GM12878 (cell line): ENCODE results near the gene PABPC1L. TPM values are rescaled to one million over a fixed set of nuclear protein-coding genes. Genes with fewer than 3 reads are reported as not detected.

Experiments used
- CEBPB ChIP-seq, 2 experiments: fragments of 150-350 bp in 1 of 2; IDR thresholded peaks; 2 replicates each; pipeline ENCODE4 v1.6.1; 2012 to 2014; ENCODE audit warnings: low read depth in 2 of 2, low read length in 2 of 2, borderline replicate concordance in 1 of 2, inconsistent platforms in 1 of 2
- EP300 ChIP-seq, 2 experiments: fragments of 150-350 bp in 1 of 2; IDR thresholded peaks; 2 replicates each; pipeline ENCODE4 v1.6.1; 2011 to 2012; ENCODE audit warnings: low read depth in 2 of 2, low read length in 2 of 2, borderline replicate concordance in 1 of 2, improper control_type of control experiment in 1 of 2, inconsistent platforms in 1 of 2; ENCODE audit not compliant: control insufficient read depth in 1 of 2
- ESRRA ChIP-seq: IDR thresholded peaks from 2 replicates; pipeline ENCODE4 v1.6.1; 2012; ENCODE audit warnings: mild to moderate bottlenecking, low read length, improper control_type of control experiment
- IRF4 ChIP-seq: IDR thresholded peaks from 2 replicates; pipeline ENCODE4 v1.6.1; 2011; ENCODE audit warnings: low read depth, low read length
- JUNB ChIP-seq: IDR thresholded peaks from 2 replicates; pipeline ENCODE4 v1.6.1; 2016; ENCODE audit warnings: antibody characterized with exemption, mild to moderate bottlenecking
- MXI1 ChIP-seq: fragments of 150-350 bp; IDR thresholded peaks from 2 replicates; pipeline ENCODE4 v1.6.1; 2011; ENCODE audit warnings: low read depth, mild to moderate bottlenecking, inconsistent platforms, low read length, improper control_type of control experiment
- MYB ChIP-seq: fragments of 150-350 bp; IDR thresholded peaks from 2 replicates; pipeline ENCODE4 v1.6.1; 2014; ENCODE audit warnings: mild to moderate bottlenecking, low read depth, low read length, borderline replicate concordance
- NBN ChIP-seq: fragments of 450-650 bp; IDR thresholded peaks from 2 replicates; pipeline ENCODE4 v1.6.1; 2016
- NFYB ChIP-seq: IDR thresholded peaks from 2 replicates; pipeline ENCODE4 v1.6.1; 2011; ENCODE audit warnings: low read depth, mild to moderate bottlenecking, low read length, improper control_type of control experiment, moderate library complexity; ENCODE audit not compliant: insufficient read depth
- PAX5 ChIP-seq: IDR thresholded peaks from 2 replicates; pipeline ENCODE4 v1.6.1; 2011; ENCODE audit warnings: low read depth, low read length, borderline replicate concordance
- POU2F2 ChIP-seq: IDR thresholded peaks from 3 replicates; pipeline ENCODE4 v1.6.1; 2011; ENCODE audit warnings: low read depth, mild to moderate bottlenecking, low read length, borderline replicate concordance
- RUNX3 ChIP-seq: IDR thresholded peaks from 2 replicates; pipeline ENCODE4 v1.6.1; 2012; ENCODE audit warnings: low read length, inconsistent platforms
- TARDBP ChIP-seq: IDR thresholded peaks from 2 replicates; pipeline ENCODE4 v1.6.1; 2016; ENCODE audit warnings: borderline replicate concordance
- YBX1 ChIP-seq: fragments of 450-650 bp; IDR thresholded peaks from 2 replicates; pipeline ENCODE4 v1.6.1; 2016; ENCODE audit warnings: antibody characterized with exemption
- ZNF207 ChIP-seq: fragments of 450-650 bp; IDR thresholded peaks from 2 replicates; pipeline ENCODE4 v1.6.1; 2014; ENCODE audit warnings: antibody characterized with exemption, mild to moderate bottlenecking, borderline replicate concordance
- ZNF217 ChIP-seq: fragments of 450-650 bp; IDR thresholded peaks from 2 replicates; pipeline ENCODE4 v1.6.1; 2017; ENCODE audit warnings: antibody characterized with exemption, mild to moderate bottlenecking
- ZNF384 ChIP-seq: IDR thresholded peaks from 2 replicates; pipeline ENCODE4 v1.6.1; 2012; ENCODE audit warnings: low read depth, mild to moderate bottlenecking, low read length, improper control_type of control experiment, borderline replicate concordance
- polyA plus RNA-seq, 11 experiments: library from polyadenylated mRNA; depleted of rRNA in 4 of 11; unstranded in 6 of 11; stranded (reverse) in 5 of 11; fragments of >200 nt; fragmentation: Nextera tagmentation in 4 of 11; fragmentation: Illumina TruSeq in 1 of 11; extraction: Ambion mirVana in 4 of 11; extraction: Trizol in 1 of 11; gene quantifications; 1 replicate in 1 of 11; 2 replicates in 10 of 11; pipeline versions ENCODE4 v1.2.1 to v1.2.3, GENCODE V29; 2011 to 2016; ENCODE audit warnings: inconsistent platforms in 2 of 11, missing spikeins in 2 of 11, low read depth in 1 of 11
- total RNA-seq, 4 experiments: library from RNA; depleted of rRNA in 3 of 4; stranded (reverse); fragments of >200 nt in 3 of 4; fragmentation: Illumina TruSeq in 1 of 4; extraction: Trizol in 1 of 4; gene quantifications; 2 replicates each; pipeline versions ENCODE4 v1.2.1 to v1.2.3, GENCODE V29; 2013 to 2021
- TF ChIP-seq, protein P1 (sequence below): fragments of 450-650 bp; formaldehyde crosslinking; IDR thresholded peaks from 2 replicates; pipeline ENCODE4 v1.5.0; 2022; ENCODE audit warnings: mild to moderate bottlenecking, missing genetic modification characterization
- TF ChIP-seq, protein P2 (sequence below): fragments of 450-650 bp; conservative IDR thresholded peaks from 2 replicates; pipeline ENCODE4 v1.6.1; 2017; ENCODE audit warnings: mild to moderate bottlenecking, moderate library complexity
- TF ChIP-seq, protein P3 (sequence below): IDR thresholded peaks from 2 replicates; pipeline ENCODE4 v1.6.1; 2011; ENCODE audit warnings: low read depth, low read length, improper control_type of control experiment, borderline replicate concordance
- TF ChIP-seq, protein P4 (sequence below): fragments of 150-350 bp; IDR thresholded peaks from 2 replicates; pipeline ENCODE4 v1.6.1; 2016; ENCODE audit warnings: low read depth, low read length

PABPC1L gene
- total and polyA plus RNA-seq, 10 of the 15 experiments (the other 5 are each of a cell fraction or from before 2014, with no cell fraction given), result 6.1 to 66.8 (median 11.9) TPM

DNA sequence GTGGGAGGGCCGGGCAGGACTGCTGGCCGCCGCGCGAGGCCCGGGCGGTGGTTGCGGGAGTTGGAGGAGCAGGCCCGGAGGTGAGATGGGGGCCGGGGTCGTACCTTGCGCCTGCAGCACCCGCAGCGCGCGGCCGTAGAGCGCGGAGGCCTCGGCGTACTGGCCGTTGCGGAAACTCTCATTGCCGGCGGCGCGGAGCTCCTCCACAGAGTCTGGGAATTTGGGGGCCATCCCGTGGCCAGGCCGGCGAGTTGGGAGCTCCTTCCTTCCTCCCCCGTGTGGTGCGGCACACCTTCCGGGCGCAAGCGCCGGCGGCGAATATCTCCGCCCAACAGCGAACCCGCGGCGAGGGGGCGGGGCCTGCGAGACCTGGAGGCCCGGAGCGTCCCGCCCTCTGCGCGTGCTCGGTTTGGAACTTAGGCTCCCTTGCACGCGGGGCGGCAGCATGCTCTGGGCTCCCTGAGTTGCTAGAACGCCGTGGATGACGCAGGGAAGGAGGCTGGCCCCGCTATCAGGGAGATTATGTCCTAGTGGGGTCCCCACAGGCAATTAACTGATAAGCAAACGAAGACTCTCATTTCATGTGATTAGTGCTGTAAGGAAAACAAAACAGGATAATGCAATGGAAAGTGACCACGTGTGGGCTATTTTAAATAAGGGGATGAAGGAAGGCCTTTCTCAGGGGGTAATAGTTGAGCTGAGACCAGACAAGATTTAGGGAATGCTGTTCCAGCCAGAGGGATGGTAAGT is 50.4 kb downstream of the PABPC1L start, which contains the start of gene TOMM34 (continued):
- TF ChIP-seq, protein P1, sequence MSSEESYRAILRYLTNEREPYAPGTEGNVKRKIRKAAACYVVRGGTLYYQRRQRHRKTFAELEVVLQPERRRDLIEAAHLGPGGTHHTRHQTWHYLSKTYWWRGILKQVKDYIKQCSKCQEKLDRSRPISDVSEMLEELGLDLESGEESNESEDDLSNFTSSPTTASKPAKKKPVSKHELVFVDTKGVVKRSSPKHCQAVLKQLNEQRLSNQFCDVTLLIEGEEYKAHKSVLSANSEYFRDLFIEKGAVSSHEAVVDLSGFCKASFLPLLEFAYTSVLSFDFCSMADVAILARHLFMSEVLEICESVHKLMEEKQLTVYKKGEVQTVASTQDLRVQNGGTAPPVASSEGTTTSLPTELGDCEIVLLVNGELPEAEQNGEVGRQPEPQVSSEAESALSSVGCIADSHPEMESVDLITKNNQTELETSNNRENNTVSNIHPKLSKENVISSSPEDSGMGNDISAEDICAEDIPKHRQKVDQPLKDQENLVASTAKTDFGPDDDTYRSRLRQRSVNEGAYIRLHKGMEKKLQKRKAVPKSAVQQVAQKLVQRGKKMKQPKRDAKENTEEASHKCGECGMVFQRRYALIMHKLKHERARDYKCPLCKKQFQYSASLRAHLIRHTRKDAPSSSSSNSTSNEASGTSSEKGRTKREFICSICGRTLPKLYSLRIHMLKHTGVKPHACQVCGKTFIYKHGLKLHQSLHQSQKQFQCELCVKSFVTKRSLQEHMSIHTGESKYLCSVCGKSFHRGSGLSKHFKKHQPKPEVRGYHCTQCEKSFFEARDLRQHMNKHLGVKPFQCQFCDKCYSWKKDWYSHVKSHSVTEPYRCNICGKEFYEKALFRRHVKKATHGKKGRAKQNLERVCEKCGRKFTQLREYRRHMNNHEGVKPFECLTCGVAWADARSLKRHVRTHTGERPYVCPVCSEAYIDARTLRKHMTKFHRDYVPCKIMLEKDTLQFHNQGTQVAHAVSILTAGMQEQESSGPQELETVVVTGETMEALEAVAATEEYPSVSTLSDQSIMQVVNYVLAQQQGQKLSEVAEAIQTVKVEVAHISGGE, result no peak
- TF ChIP-seq NFYB (0 out of 2 replicates have a peak, but pooled peaks have one; percentile 21), EP300 (IDR thresholded peaks at IDR 0.05; ENCODE audit: borderline replicate concordance in 1 of 2, control insufficient read depth in 1 of 2, low read depth in 2 of 2, low read length in 2 of 2) (no peak), RUNX3 (no peak), ZNF384 (no peak), NBN (no peak), ZNF217 (no peak), CEBPB (IDR thresholded peaks at IDR 0.05; ENCODE audit: borderline replicate concordance in 1 of 2, low read depth in 2 of 2, low read length in 2 of 2) (no peak), IRF4 (no peak), ZNF207 (peak; percentile 53; the same call in 1 of the 2 replicates), PAX5 (no peak), TARDBP (no peak), YBX1 (no peak), ESRRA (no peak), MXI1 (peak; percentile 91), JUNB (no peak), MYB (no peak), POU2F2 (no peak)
- TF ChIP-seq, protein P2, sequence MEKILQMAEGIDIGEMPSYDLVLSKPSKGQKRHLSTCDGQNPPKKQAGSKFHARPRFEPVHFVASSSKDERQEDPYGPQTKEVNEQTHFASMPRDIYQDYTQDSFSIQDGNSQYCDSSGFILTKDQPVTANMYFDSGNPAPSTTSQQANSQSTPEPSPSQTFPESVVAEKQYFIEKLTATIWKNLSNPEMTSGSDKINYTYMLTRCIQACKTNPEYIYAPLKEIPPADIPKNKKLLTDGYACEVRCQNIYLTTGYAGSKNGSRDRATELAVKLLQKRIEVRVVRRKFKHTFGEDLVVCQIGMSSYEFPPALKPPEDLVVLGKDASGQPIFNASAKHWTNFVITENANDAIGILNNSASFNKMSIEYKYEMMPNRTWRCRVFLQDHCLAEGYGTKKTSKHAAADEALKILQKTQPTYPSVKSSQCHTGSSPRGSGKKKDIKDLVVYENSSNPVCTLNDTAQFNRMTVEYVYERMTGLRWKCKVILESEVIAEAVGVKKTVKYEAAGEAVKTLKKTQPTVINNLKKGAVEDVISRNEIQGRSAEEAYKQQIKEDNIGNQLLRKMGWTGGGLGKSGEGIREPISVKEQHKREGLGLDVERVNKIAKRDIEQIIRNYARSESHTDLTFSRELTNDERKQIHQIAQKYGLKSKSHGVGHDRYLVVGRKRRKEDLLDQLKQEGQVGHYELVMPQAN, result peak; percentile 76; the same call in 1 of the 2 replicates
- TF ChIP-seq, protein P3, sequence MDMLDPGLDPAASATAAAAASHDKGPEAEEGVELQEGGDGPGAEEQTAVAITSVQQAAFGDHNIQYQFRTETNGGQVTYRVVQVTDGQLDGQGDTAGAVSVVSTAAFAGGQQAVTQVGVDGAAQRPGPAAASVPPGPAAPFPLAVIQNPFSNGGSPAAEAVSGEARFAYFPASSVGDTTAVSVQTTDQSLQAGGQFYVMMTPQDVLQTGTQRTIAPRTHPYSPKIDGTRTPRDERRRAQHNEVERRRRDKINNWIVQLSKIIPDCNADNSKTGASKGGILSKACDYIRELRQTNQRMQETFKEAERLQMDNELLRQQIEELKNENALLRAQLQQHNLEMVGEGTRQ, result no peak
- TF ChIP-seq, protein P4, sequence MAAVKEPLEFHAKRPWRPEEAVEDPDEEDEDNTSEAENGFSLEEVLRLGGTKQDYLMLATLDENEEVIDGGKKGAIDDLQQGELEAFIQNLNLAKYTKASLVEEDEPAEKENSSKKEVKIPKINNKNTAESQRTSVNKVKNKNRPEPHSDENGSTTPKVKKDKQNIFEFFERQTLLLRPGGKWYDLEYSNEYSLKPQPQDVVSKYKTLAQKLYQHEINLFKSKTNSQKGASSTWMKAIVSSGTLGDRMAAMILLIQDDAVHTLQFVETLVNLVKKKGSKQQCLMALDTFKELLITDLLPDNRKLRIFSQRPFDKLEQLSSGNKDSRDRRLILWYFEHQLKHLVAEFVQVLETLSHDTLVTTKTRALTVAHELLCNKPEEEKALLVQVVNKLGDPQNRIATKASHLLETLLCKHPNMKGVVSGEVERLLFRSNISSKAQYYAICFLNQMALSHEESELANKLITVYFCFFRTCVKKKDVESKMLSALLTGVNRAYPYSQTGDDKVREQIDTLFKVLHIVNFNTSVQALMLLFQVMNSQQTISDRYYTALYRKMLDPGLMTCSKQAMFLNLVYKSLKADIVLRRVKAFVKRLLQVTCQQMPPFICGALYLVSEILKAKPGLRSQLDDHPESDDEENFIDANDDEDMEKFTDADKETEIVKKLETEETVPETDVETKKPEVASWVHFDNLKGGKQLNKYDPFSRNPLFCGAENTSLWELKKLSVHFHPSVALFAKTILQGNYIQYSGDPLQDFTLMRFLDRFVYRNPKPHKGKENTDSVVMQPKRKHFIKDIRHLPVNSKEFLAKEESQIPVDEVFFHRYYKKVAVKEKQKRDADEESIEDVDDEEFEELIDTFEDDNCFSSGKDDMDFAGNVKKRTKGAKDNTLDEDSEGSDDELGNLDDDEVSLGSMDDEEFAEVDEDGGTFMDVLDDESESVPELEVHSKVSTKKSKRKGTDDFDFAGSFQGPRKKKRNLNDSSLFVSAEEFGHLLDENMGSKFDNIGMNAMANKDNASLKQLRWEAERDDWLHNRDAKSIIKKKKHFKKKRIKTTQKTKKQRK, result no peak
